ENCODE data around the gene TRAFD1.
A peak's percentile ranks its signal among the peaks of the same experiment; 100 is the strongest.
"Not testable (repeated sequence)": the region's sequence is repeated elsewhere in the genome, so short reads cannot be mapped to it uniquely, and the experiment has no call there.

The TRAFD1 gene
- 30.6 to 58.4 (median 48.4) reads per million in 4 donors for total RNA-seq

GRCh38 chr12:112125250-112125999 lies at the start of gene TRAFD1:
Gene TRAFD1, plus strand, starts transcription at chr12:112125560. Its CDS starts 4,963 bp downstream, at chr12:112130523.
- peak; percentile 94 to 98 (median 96) for DNase-seq

- no peak for DNase-seq
Observed at GRCh38 chr12:112087055-112087850, 38.1 kb upstream of the TRAFD1 start.

- DNase-seq: no peak
Observed at GRCh38 chr12:112087851-112088250, 37.5 kb upstream of the TRAFD1 start.

GRCh38 chr12:112091563-112091962 lies 33.8 kb upstream of the TRAFD1 start:
- DNase-seq: no peak

GRCh38 chr12:112096070-112096469 lies 29.3 kb upstream of the TRAFD1 start:
- DNase-seq: no peak

- DNase-seq: peak in 1 of 5 donors; percentile 50
Observed at GRCh38 chr12:112096667-112097066, 28.7 kb upstream of the TRAFD1 start.

GRCh38 chr12:112097641-112098040 lies 27.7 kb upstream of the TRAFD1 start:
- no peak for DNase-seq

- not testable (repeated sequence) for DNase-seq
Observed at GRCh38 chr12:112100500-112100899, 24.9 kb upstream of the TRAFD1 start.

- no peak for DNase-seq
Observed at GRCh38 chr12:112102127-112102526, 23.2 kb upstream of the TRAFD1 start.

- not testable (repeated sequence) for DNase-seq
Observed at GRCh38 chr12:112102746-112103145, 22.6 kb upstream of the TRAFD1 start.

- no peak for DNase-seq
Observed at GRCh38 chr12:112103758-112104503, 21.4 kb upstream of the TRAFD1 start.

GRCh38 chr12:112105891-112106290 lies 19.5 kb upstream of the TRAFD1 start:
- DNase-seq: no peak

GRCh38 chr12:112107306-112108201 lies 17.8 kb upstream of the TRAFD1 start:
- no peak for DNase-seq

- DNase-seq: peak; percentile 76 to 86 (median 84)
Observed at GRCh38 chr12:112108202-112109079, 16.9 kb upstream of the TRAFD1 start, which contains the start of gene NAA25. Gene NAA25, minus strand, starts transcription at chr12:112108783. Its CDS starts 10 bp downstream, at chr12:112108773.

- DNase-seq: not testable (repeated sequence)
Observed at GRCh38 chr12:112110787-112111662, 14.3 kb upstream of the TRAFD1 start.

- DNase-seq: no peak
Observed at GRCh38 chr12:112111931-112112330, 13.4 kb upstream of the TRAFD1 start.

- no peak for DNase-seq
Observed at GRCh38 chr12:112112409-112113133, 12.8 kb upstream of the TRAFD1 start.

- DNase-seq: no peak
Observed at GRCh38 chr12:112115259-112116045, 9.9 kb upstream of the TRAFD1 start.

All from T-helper 1 cell (primary cell).